Measurements from ENCODE around the gene SRCAP. TPM values are rescaled to one million over a fixed set of nuclear protein-coding genes. Genes with fewer than 3 reads are reported as not detected.

Gene SRCAP
- polyA plus RNA-seq, 1 experiment, result 3.1 TPM

DNA sequence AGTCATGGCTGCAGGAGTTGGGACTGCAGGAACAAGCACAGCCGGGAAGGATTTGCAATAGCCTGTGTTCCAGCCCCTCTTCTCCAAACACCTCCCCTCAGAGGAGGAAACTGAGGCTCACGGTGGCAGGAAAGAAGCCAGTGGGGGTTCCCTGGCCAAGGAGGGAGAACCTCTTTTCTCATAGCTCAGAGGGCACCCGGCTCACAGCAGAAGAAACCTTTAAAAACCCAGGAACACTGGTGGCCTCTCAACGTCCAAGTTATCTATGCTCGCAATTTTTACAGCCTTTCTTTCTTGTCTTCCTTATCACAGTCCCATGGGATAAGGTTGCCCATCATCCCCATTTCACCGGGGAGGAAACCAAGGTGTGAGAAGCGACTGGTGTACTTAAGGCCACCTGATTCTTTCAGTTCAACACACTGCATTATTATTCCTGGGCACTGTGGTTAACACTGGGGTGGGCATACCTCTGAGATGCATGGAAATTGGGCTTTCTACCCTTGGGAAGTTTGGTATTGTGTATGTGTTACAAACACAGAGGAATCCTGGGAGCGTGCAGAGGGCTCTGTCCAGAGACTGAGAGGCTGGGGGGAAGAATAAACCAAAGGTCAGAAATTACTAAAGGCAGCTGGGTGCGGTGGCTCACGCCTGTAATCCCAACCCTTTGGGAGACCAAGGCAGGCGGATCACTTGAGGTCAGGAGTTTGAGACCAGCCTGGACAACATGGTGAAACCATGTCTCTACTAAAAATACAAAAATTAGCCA lies 88.8 kb downstream of the SRCAP start:
- ChIA-PET CTCF (interaction anchor here (1.5 kb wide), 1 partner anchor 57 kb away, joined by 4 read pairs; no protein-coding TSS in a partner anchor), POLR2A (interaction anchor here (0.7 to 3.0 kb wide), 6 partner anchors 10 to 87 kb away, joined by 3 to 70 read pairs (median 4); partner anchors contain the start of gene PHKG2)
- Histone ChIP-seq H3K4me3 (ENCODE audit: low read depth, low read length) (peak overlapping the region; percentile 90), H3K9me3 (ENCODE audit: control insufficient read depth, insufficient read depth, low read length) (no peaks in the 10 kb centered on the region; the same call in 1 of the 2 replicates), H3K27ac (ENCODE audit: low read depth, low read length) (peak overlapping the region; percentile 73), H3K27me3 (ENCODE audit: control insufficient read depth, insufficient read depth, low read length) (no peaks in the 10 kb centered on the region)
- TF ChIP-seq CTCF (IDR thresholded peaks at IDR 0.05; ENCODE audit: low read depth, low read length), result no peak
- no peak for DNase-seq (ENCODE audit: low read depth, low spot score)

Small RNA genes lying within 50 kb of the gene (small RNA-seq; reads per million reads assigned to genes)
- gene RNU6-1043P (ENCODE audit: insufficient read length, low read depth) (not detected), gene RNU6-416P (ENCODE audit: insufficient read length, low read depth) (not detected), gene SNORA30 (ENCODE audit: insufficient read length, low read depth) (9.1 reads per million, percentile 69 among the genes with 10 or more reads in this experiment)

Other genes starting within 250 kb of the SRCAP start
- not detected in 2 replicates for gene ITGAL, start 226.4 kb upstream of the SRCAP start, polyA plus RNA-seq (2011; rRNA removed)
- 9.8 and 14.5 TPM in 2 replicates for gene ZNF768, start 172.6 kb upstream of the SRCAP start, polyA plus RNA-seq (2011; rRNA removed)
- gene ZNF747, start 164.3 kb upstream of the SRCAP start, polyA plus RNA-seq (2011; rRNA removed), result 4.9 and 5.0 TPM in 2 replicates
- gene ZNF764, start 140.8 kb upstream of the SRCAP start, polyA plus RNA-seq (2011; rRNA removed), result 2.5 and 3.2 TPM in 2 replicates
- gene ZNF688, start 127.5 kb upstream of the SRCAP start, polyA plus RNA-seq (2011; rRNA removed), result 5.5 and 6.8 TPM in 2 replicates
- gene ZNF785, start 113.5 kb upstream of the SRCAP start, polyA plus RNA-seq (2011; rRNA removed), result 4.7 and 6.6 TPM in 2 replicates
- 4.0 and 4.2 TPM in 2 replicates for gene ZNF689, start 88.8 kb upstream of the SRCAP start, polyA plus RNA-seq (2011; rRNA removed)
- 4.9 and 6.9 TPM in 2 replicates for gene PRR14, start 48.2 kb upstream of the SRCAP start, polyA plus RNA-seq (2011; rRNA removed)
- 5.0 and 9.0 TPM in 2 replicates for gene FBRS, start 40.7 kb upstream of the SRCAP start, polyA plus RNA-seq (2011; rRNA removed)
- gene PHKG2, start 49.3 kb downstream of the SRCAP start, polyA plus RNA-seq (2011; rRNA removed), result 21.7 and 26.0 TPM in 2 replicates
- gene CFAP119, start 62.9 kb downstream of the SRCAP start, polyA plus RNA-seq (2011; rRNA removed), result 2.6 and 3.1 TPM in 2 replicates
- gene RNF40, start 63.2 kb downstream of the SRCAP start, polyA plus RNA-seq (2011; rRNA removed), result 66.8 and 75.5 TPM in 2 replicates
- 5.1 and 8.0 TPM in 2 replicates for gene ZNF629, start 88.0 kb downstream of the SRCAP start, polyA plus RNA-seq (2011; rRNA removed)
- gene BCL7C, start 194.9 kb downstream of the SRCAP start, polyA plus RNA-seq (2011; rRNA removed), result 27.7 and 27.8 TPM in 2 replicates
- 10.1 and 12.5 TPM in 2 replicates for gene CTF1, start 197.4 kb downstream of the SRCAP start, polyA plus RNA-seq (2011; rRNA removed)
- gene FBXL19, start 224.4 kb downstream of the SRCAP start, polyA plus RNA-seq (2011; rRNA removed), result 7.1 and 10.6 TPM in 2 replicates
- 23.7 and 29.5 TPM in 2 replicates for gene ORAI3, start 249.9 kb downstream of the SRCAP start, polyA plus RNA-seq (2011; rRNA removed)

All from AG04450 (cell line).